ENCODE measurements around the gene DHX35. TPM values are rescaled to one million over a fixed set of nuclear protein-coding genes. Genes with fewer than 3 reads are reported as not detected.

Gene DHX35
- 10 to 100 TPM in 3 of 12 donors, 1 to 10 TPM in 8, not detected in 1; 7.6 to 11.1 (median 8.7) TPM for polyA plus RNA-seq (ENCODE audit: insufficient read length in 12 of 12)
- long read RNA-seq, donor 1, partial matches to known transcripts: 0 of 2 reads
- long read RNA-seq, donor 1, other reads (novel, unspliced or antisense): 0 of 2 reads
- long read RNA-seq, donor 2: 0 reads
- long read RNA-seq, donor 3: 0 reads
- long read RNA-seq, donor 4: 0 reads
- long read RNA-seq, donor 5, partial matches to known transcripts: 11 of 13 reads
- long read RNA-seq, donor 5, other reads (novel, unspliced or antisense): 0 of 13 reads
- long read RNA-seq, donor 6, partial matches to known transcripts: 0 of 1 reads
- long read RNA-seq, donor 6, other reads (novel, unspliced or antisense): 0 of 1 reads
- long read RNA-seq, donor 7: 0 reads
- long read RNA-seq, donor 8, partial matches to known transcripts: 0 of 1 reads
- long read RNA-seq, donor 8, other reads (novel, unspliced or antisense): 0 of 1 reads
- long read RNA-seq, donor 9: 0 reads
- long read RNA-seq, donor 10: 0 reads
- long read RNA-seq, donor 11, partial matches to known transcripts: 0 of 1 reads
- long read RNA-seq, donor 11, other reads (novel, unspliced or antisense): 0 of 1 reads

GRCh38 chr20:38962044-38962927 lies at the start of gene DHX35:
TSS of gene DHX35 (plus strand) at chr20:38962344. CDS start at chr20:38962368, 24 bp downstream.
- DNase-seq: peak; percentile 99

DNA sequence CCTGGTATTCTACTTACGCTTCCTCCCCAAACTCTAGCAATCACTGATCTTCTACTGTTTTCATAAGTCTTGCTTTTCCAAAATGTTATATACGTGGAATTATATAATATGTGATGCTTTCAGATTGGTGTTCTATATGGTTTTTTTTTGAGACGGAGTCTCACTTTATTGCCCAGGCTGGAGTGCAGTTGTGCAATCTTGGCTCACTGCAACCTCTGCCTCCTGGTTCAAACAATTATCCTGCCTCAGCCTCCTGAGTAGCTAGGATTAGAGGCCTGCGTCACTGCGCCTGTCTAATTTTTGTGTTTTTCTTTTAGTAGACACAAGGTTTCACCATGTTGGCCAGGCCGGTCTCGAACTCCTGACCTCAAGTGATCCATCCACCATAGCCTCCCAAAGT lies 46.8 kb upstream of the DHX35 start:
- no peak for DNase-seq

DNA sequence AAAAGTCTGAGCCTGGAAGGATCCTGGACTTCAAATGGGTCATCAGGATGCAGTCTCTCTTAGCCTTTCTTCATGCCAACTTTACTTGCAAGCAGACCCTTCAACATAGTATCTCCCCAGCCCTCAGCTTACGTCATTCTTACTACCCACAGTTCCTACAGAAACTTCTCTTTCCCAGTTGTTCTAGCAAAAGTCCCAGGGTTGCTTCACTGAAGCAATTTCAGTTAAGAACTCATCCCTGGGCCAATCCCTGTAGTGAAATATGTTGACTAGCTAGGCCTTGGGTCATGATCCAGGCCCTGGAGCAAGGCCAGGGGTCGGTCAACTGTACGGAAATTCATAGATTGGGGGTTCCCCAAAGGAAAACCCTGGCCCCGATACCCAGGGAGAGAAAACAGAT lies 44.5 kb upstream of the DHX35 start:
- no peak for DNase-seq

GRCh38 chr20:38918172-38918571 lies 44.0 kb upstream of the DHX35 start:
- DNase-seq: no peak

DNA sequence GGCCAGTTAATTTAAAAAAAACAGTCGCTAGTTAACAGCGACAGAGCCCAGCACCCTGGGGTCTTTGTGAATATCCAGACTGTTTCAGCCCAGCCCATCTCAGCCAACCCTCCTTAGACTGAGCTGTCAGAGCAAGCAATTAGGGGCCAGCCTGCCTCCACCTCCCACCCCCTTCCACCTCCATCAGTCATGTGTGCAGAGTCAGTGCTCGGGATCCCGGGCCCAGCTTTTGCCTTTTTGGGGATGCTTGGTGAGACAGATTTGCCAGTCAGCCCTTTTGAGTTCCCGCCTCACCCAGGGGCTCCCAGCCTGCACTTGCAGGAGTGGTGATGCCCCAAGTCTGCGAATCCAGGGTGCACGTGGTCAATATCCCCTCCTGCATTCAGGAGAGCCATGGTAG lies 42.5 kb upstream of the DHX35 start:
- no peak for DNase-seq

DNA sequence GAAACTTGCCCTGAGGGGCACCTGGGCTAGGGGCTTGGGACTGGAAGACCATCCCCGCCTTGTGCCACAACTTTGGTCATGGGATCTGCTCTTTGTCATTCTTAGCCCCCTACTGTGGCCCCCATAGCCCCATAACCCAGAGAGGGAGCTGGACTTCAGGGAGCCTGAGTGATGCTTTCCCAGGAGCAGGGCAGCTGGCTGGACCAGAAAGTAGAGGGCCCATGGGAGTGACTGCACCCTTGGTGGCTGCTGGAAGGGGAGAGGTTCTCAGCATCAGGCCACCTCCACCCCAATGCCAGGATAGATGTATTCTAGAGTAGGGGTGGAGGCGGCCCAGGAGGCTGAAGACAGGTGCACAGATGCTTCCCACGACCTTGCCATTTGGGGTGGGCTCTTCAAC lies 41.7 kb upstream of the DHX35 start:
- no peak for DNase-seq

DNA sequence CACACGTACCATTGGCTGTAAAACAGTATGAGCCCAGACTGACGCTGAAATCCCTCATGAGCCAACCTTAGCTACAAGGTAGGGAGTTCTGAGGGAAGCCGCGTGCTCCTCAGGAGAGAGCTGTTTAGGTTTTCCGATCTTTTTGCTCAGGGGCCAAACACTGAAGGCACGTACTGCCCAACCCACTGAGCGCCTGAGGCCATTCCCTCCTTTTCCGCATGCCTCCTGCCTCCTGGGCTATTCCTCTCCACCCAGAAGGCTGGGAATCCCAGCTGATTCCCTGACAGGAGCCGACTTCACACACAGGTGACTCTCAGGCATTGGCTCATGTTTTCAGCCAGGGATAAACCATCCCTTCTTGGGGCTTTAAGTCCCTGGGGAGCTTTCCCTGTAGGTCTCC lies 41.3 kb upstream of the DHX35 start:
- DNase-seq: no peak

GRCh38 chr20:38924718-38925117 lies 37.4 kb upstream of the DHX35 start:
- no peak for DNase-seq

DNA sequence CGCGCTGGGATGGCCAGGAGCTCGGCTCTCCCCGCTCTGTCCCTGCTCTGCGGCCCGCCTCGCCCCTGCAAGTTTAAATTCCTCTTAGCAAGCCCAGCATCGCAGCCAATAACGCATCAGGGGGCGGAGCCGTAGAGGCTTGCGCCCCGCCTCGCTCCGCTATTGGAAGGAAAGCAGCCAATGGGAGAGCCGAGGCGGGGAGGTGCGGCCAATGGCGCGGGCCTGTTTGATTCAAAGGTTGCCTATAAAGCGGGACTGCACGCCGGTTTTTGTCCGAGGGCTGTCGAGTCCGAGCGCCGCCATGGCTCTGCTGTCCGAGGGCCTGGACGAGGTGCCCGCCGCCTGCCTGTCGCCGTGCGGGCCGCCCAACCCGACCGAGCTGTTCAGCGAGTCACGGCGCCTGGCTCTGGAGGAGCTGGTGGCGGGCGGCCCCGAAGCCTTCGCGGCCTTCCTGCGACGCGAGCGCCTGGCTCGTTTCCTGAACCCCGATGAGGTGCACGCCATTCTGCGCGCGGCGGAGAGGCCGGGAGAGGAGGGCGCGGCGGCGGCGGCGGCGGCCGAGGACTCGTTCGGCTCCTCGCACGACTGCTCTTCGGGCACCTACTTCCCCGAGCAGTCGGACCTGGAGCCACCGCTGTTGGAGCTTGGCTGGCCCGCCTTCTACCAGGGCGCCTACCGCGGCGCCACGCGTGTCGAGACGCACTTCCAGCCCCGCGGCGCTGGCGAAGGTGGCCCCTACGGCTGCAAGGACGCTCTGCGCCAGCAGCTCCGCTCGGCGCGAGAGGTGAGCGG lies 35.8 kb upstream of the DHX35 start, which contains the start of gene FAM83D:
Gene FAM83D, plus strand, starts transcription at position 276 of the 792 bp plus-strand sequence. Its CDS starts 26 bp downstream, at position 302.
- DNase-seq: peak; percentile 96

DNA sequence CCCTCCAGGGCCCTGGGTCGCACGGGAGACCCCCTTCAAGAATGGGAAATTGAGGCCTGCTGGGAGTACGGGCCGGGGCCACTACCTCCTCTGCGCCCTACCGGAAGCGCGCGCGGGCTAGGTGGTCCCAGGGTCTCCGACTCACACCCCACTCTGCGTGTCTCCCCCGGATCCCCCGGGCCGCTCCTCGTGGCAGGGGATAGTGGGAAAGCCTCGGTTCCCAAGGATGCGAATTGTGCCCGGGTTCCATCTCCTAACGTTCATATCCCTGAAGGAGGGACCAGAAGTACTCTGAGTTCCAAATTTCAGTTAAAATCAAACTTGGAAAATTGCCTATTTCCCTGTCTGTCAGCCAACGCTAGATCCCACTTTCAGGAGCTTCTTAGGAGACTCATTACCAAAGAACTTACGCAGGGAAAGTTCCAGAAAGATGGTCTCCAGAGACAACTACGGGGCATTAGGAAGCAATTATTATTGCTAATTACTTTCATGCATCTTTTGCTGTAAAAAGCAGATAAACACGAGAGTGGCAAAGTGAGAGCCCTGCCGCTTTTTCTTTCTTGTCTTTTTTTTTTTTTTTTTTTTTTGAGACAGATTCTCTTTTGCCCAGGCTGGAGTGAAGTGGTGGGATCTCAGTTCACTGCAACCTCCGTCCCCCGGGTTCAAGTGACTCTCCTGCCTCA lies 35.1 kb upstream of the DHX35 start:
- DNase-seq: no peak

DNA sequence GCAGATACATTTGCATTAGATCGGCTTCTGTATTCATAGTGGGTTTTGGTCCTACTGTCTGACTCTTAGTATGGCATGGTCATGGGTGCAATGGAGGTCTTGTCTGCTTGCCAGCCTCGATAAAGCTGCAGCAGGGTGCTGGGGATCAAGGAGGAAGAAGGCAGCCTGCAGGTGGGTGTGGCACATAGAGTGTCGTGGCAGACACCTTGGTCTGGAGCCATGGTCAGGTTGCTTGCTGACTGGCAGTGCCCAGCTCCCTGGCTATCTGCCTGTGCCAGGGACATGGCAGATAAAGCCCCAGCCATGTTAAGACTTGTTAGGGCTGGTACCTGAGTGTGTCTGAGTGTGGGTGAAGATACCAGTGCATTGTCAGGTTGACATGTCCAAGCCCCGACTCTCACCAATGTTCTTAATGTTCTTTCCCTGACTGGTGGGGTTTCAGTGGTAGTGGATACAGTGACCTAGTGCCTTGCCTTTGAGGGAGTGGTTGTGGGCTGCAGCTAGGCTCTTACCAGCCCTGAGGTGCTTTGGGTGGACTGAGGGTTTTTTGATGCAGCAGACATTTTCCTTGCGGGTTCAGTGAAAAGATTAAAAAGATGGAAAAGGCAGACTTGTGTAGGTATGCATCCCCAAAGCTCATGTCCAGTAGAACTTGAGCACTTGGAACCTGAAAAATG lies 34.1 kb upstream of the DHX35 start:
- no peak for DNase-seq

DNA sequence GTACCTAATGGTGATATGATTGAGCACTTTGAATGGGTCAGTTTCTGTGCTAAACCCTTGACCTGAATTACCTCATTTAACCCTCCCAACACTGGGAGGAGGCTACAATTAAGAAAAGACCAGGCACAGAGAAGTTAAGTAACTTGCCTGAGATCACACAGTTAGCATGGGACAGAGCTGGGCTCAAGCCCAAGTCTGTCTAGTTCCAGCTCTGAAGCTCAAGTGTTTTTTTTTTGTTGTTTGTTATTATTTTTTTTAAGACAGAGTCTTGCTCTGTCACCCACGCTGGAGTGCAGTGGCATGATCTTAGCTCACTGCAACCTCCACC lies 31.9 kb upstream of the DHX35 start:
- no peak for DNase-seq

- DNase-seq: no peak
These were observed 30.2 kb upstream of the DHX35 start for GRCh38 chr20:38931984-38932383.

DNA sequence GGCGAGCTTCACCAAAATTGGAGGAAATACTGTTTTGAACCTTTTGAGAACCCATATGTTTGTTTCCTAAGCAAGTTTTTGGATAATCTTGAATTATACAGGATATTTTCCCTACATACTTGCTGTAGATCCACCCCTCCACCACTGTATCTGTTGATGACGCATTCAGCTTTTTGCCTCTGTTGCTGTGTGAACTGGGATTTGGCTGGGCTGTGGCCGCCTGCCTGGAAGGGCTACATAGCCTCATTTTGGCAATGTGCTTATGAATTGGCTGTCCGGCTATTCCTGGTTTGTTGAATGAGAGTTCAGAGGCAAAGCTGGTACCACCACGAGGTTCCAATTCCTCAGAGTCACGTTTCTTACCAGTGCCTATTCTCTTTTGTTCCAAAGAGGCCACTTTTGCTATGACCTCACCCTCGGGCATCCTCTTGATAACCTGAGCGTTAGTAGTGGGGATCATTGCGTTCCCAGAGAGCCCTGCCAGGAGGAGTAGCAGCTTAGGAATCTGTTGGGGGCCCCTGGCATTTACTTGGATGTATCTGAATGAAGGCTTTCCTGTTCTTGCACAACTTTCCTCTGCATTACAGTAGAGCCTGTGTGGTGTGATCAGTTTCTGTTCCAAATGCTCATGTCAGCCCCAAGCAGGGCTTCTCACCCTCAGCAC lies 29.6 kb upstream of the DHX35 start:
- no peak for DNase-seq

- DNase-seq: no peak
These were observed 27.6 kb upstream of the DHX35 start for GRCh38 chr20:38934530-38934929.

DNA sequence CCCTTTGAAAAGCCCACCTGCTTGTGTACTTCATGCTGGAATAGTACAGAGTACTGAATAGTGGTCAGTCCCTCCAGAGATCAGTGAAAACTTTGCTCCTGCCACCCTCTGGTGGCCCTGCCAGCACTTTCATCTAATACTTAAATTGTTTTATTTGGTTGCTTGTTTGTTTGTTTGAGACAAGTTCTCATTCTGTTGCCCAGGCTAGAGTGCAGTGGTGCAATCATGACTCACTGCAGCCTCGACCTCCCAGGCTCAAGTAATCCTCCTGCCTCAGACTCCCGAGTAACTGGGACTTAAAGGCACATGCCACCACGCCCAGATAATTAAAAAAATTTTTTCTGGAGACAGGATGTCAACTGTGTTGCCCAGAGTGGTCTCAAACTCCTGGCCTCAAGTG lies 26.9 kb upstream of the DHX35 start:
- DNase-seq: no peak

- no peak for DNase-seq
These were observed 26.2 kb upstream of the DHX35 start for GRCh38 chr20:38935967-38936407.

GRCh38 chr20:38937000-38937399 lies 25.1 kb upstream of the DHX35 start:
- no peak for DNase-seq

GRCh38 chr20:38937978-38938473 lies 24.1 kb upstream of the DHX35 start:
- DNase-seq: no peak

DNA sequence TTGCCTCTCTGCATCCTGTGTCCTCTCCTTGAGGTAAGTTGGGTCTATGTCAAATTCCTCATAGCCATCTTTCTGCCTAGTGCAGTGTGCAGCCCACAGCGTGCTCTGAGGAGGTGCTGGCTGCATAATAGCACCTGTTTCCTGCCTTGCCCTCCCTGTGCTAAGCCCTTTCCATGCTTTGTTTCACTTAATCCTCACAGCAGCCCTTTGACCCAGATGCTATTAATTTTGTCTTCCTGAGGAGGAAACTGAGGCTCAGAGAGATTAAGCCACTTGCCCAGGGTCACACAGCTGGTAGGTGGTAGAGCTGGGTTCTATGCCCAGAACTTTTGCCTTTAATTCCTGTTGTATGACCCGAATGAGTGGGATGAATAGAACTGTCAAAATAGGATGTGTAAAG lies 22.5 kb upstream of the DHX35 start:
- no peak for DNase-seq

Data from muscle of arm (tissue), 14 donors.